Cerebellar cortex (tissue), 1 donor: ENCODE results near the gene RAB29.
A peak's percentile ranks its signal among the peaks of the same experiment; 100 is the strongest.
"Not testable (repeated sequence)": the region's sequence is repeated elsewhere in the genome, so short reads cannot be mapped to it uniquely, and the experiment has no call there.

Experiments
- DNase-seq: peaks from one replicate; pipeline ENCODE4 v3.0.0-alpha.2; 2015; ENCODE audit warnings: low spot score

RAB29 gene

DNA sequence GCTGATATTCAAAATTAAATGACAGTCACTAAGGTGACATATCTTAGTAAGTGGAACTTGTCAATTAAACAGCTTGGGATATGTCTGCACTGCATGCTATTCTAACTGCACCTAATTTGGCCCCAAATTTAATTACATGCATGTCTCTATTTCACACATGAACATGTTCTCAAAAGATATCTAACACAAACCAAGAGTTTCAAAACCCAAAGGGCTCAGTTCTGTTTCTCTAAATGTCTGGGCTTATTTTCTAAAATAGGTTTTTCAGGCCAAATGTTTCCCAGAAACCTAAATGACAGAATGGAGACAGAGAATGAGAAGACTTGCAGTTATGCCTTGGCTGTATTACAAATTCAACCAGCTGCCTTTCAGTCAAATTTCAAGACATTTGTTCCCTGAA is 11.3 kb downstream of the RAB29 start:
- DNase-seq: no peak

DNA sequence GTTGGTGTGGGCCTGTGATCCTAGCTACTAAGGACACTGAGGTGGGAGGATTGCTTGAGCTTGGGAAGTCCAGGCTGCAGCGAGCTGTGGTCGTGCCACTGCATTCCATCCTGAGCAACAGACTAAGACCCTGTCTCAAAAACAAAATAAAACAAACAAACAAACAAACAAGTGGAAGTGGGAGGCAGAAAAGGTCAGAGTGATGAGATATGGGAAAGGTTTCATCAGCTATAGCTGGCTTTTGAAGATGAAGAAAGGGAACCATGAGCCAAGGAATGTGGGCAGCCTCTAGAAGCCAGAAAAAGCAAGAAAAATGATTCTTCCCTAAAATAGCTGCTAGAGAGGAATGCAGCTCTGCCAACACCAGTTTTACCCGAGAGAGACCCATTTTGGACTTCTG is 14.7 kb downstream of the RAB29 start:
- DNase-seq: no peak

DNA sequence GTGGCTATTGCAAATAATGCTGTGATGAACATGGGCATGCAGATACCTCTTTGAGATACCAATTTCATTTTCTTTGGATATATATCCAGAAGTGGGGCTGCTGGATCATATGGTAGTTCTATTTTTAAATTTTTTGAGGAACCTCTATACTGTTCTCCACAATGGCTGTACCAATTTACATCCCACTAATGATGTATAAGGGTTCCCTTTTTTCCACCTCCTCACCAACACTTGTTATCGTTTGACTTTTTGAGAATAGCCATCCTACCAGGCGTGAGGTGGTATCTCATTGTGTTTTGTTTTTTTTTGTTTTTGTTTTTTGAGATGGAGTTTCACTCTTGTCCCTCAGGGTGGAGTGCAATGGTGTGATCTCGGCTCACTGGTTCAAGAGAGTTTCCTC is 18.7 kb downstream of the RAB29 start:
- no peak for DNase-seq

DNA sequence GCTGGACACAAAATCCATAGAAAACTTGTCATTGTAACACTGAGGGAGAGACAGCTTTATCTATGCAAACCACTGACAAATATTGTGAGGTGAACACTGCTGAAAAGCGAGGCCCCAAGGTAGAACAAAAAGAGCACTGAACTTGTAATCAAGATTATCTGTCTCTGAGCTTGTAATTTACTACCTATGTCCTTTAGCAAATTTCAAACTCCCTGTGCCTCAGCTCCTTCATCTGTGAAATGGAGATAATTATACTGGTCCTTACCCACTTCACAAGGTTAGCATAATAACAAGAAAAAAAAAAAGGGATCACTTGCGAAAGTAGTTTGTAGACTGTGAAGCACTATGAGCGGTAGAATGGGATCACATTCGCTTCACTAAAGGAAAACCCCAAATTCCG is 20.4 kb downstream of the RAB29 start:
- no peak for DNase-seq

DNA sequence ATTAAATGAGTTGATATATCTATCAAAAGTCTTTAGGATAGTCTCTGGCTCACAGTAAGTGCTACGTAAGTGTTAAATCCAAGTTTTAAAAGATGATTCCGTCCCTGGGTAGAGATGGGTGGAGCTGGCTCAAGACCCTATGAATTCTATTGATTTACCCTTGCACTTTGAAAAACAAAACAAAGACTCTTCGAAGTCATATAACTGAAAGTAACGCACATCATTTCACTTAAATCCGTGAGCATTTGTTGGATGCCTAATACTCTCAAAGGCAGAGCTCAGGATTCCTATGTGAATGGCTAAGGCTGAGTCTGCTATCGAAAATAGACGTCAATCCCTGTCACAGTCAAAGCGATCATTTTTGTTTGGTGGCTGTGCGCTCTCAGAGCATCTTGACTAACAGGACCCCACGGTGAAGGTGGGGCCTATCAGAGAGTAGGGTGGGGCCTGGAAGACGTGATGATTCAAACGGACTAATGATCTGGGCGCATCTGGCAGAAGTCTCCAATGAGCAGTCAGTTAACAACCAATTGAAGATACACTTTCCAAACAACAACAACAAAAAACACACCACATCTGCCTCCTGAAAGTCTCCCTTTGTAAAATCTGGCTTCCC is 24.1 kb downstream of the RAB29 start:
- DNase-seq: no peak

DNA sequence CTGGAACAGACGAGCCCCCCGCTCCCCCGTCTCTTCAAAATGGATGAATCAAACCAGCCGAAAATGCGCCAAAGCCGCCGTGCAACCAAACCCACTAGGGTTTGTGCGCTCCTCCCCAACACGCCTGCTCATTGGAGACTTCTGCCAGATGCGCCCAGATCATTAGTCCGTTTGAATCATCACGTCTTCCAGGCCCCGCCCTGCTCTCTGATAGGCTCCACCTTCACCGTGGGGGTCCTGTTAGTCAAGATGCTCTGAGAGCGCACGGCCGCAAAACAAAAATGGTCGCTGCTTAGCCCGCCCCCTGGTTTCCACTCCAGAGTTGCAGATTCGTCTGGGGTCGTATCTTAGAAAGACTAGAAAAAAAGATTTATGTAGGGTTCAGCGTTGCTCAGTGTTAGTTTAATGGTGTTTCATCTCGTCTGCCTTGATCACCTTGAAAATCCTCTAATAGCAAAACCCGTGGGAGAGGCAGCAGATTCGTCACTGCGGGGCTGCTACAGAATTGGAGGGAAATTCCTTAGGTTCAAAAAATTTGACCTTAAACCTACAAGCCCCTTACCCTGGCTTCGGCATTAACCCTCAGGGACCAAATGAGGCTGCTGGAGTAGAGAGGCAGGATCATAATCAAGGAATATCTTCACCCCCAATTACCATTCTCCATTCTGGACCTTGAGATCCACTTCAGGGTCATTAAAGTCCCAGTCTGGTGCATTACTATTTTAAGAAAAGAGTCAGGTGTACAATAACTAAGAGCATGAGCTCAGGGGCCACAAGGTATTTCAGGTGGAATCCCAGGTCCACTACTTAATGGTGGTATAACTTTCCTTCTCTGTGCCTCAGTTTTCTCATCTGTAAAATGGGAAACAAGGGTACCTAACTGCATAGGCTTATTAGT is 24.9 kb downstream of the RAB29 start, which contains the start of gene NUCKS1:
Gene NUCKS1 (minus strand): TSS at position 45 of the 898 bp plus-strand sequence. CDS start 209 bp downstream, outside the sequence.
- DNase-seq: peak; percentile 99

DNA sequence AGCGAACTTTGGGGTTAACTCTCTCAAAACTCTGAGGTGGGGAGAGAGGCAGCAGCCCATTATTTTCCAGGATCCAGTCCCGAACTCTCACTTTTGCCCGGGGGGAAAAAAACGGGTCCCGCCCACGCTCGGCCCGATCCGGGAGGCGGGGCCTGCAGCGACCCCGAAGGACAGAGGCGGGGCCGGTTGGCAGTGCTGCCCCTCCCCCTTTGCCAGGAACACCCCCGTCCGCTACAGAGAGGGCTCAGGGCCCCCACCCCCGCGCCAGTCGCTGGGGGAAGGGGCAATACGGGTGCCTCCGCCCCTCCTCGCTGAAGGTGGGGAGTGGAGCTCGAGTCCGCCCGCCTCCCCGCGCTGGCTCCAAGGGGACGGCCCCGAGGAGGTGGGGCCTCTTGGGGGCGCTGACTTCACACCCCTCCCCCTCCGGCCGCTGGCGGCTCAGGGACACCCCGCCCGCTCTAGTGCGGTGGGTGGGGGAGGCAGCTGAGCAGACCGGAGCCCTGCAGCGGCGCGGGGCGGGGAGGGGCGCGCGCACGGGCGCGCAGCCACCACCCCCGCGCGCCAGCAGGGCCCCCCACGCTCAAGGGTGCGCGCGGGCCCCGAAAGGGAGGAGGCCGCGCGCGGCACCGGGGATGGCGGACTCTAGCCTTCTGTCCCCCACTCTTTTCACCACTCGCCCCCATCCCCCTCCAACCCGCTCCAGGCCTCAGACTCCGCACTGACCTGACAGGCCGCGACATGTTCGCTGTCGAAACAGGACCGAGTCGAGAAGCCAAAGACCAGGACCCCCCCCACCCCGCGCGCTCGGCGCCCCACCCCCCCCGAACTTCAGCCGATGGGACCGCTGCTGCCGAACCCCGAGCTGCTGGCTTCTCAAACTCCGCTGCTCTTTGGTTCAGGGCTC is 25.8 kb downstream of the RAB29 start:
- peak; percentile 85 for DNase-seq

DNA sequence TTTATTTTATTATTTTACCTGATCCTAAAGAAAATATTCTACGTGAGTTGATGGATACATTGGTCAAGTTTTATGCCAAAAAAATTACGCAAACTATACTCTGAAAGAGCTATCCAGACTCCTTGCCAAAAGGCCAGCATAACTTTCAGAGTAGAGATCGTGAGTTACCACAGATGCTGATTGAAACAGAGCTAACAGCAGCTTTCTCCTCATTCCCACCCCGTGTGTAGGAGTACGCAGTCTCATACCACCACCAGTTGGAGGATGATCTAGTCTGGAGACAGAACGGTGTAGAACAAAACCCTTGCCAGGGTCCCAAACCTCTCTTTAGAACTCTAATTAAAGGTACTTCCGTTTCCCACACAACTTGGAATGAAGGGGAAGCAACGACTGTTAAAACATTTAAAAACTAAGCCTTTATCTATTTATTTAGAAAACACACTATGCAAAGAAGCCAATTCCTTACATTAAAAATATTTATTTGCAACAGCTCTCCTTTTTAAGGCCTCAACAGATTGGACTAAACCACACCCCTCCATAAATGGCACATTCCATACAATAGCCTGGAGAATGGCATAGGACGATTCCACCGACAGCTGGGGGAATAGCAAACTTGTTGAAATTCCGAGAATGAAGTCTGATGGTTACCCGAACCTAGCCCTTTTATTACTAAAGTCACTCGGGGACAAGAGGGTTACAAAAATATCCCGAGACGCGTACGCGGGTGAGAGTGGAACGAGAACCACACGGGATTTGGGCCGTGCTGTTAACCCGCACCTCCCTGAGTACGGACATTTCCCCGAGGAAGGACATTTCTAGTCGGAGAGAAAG is 26.7 kb downstream of the RAB29 start:
- DNase-seq: peak; percentile 44

DNA sequence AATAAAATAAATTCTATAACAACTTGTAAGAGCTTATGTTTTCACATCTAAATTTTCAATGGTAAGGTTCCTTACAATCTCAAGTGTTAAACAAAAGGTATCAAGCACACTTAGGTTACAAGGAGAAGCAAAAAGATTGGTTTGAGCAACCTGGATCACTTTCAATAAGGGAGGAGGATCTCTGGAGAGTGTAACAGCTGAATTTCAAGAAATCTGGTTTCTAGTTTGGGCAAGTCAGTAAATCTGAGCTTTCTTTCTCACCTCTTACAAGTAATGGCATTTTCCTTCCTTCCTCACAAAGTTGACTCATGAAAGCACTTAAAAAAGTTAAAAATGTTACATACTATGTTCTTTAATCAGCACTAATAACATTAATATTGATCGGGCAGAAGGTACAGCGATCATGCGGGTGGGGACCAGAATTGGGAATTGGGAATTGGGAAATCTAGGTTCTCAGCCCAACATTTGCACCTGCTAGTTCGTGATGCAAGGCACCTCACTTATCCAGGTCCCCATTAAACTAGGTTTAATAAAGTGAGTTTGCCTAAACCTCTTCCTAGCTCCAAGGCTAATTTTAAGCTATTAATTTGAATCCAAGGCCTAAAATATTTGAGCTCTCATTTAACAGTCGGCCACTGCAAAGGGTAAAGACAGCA is 28.4 kb downstream of the RAB29 start:
- no peak for DNase-seq

DNA sequence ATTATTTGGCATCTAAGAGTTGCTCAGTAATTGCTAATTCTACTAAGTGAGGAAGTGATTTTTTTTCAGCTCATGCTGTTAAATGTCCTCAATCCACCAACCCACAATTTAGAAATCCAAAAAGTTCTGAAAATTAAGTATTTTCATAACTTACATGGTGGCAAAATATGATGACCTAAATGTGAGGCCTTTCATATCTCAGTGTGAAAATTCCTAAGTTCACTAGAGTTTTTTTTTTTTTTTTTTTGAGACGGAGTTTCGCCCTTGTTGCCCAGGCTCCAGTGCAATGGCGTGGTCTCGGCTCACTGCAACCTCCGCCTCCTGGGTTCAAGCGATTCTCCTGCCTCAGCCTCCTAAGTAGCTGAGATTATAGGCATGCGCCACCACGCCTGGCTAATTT is 30.9 kb downstream of the RAB29 start:
- no peak for DNase-seq

DNA sequence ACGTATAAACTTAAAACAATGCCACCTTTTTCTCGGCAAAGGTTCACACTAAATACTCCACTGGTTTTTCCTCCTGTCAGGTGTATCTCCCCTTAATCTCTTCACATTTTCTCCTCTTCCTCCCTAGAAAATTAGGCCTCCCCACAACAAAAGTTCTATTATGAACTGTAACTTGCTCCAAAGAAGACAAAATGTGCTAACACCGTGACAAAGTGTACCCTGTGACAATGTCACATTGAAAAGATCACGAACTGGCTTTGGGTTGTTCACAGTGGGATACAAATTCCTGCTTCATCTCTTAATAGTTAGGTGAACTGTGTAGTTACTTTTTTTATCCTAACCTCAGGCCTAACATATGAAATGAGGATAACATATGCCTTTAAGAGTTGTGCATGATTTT is 31.3 kb downstream of the RAB29 start:
- DNase-seq: no peak

DNA sequence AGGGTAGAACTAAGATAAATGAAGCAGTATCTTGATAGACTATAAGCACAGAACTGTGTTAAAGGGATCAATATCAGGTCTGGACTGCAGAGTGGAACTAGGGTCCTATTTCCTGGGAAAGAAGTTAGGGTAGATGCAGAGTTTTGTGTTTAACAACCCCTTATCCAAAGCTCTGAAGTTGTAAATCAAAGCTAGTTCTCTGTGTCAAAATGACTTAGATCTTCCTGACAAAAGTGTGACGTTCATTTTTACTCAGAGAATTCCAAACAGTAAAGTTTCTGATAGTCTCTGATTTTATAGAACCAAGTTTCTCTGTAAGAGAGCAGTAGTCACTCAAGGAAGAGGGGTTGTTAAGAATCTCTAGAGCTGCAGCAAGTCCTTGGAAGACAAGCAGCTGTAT is 33.6 kb downstream of the RAB29 start:
- DNase-seq: no peak

DNA sequence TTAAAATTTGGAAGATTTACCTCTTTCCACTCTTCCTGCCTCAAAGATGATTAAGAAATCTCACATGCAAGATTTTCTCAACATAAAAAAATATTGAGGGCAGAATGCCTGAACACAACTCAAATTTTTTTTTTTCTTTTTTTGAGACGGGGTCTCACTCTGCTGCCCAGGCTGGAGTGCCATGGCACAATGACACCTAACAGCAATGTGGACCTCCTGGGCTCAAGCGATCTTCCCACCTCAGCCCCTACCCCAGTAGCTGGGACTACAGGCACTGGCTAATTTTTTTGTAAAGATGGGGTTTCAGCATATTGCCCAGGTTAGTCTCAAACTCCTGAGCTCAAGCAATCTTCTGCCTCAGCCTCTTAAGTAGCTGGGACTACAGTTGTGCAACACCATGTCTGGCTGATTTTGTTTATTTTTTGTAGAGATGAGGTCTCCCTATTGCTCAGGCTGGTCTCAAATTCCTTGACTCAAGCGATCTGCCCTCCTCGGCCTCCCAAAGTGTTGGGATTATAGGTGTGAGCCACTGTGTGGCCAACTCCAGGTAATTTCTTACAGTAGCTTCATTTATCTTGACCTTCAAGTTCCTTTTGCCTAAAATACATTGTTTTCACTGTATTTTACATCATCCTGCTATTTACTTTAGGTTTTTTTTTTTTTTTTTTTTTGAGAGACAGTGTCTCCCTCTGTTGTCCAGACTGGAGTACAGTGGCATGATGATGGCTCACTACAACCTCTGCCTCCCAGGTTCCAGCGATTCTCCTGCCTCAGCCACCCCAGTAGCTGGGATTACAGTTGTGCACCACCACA is 35.7 kb downstream of the RAB29 start:
- no peak for DNase-seq

DNA sequence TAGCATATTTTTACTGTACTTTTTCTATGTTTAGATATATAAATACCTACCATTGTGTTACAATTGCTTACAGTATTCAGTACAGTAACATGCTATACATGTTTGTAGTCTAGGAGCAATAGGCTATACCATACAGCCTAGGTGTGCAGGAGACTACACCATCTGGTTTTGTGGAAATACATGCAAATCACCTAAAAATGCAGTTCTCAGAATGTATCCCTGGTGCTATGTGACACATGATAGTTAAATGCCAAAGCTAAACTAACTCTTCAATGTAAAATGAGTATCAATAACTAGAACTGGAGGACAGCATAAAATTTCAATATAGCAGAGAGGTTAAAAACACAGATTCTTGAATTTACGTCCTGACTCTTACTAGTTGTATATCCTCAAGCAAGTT is 40.1 kb downstream of the RAB29 start:
- DNase-seq: no peak

DNA sequence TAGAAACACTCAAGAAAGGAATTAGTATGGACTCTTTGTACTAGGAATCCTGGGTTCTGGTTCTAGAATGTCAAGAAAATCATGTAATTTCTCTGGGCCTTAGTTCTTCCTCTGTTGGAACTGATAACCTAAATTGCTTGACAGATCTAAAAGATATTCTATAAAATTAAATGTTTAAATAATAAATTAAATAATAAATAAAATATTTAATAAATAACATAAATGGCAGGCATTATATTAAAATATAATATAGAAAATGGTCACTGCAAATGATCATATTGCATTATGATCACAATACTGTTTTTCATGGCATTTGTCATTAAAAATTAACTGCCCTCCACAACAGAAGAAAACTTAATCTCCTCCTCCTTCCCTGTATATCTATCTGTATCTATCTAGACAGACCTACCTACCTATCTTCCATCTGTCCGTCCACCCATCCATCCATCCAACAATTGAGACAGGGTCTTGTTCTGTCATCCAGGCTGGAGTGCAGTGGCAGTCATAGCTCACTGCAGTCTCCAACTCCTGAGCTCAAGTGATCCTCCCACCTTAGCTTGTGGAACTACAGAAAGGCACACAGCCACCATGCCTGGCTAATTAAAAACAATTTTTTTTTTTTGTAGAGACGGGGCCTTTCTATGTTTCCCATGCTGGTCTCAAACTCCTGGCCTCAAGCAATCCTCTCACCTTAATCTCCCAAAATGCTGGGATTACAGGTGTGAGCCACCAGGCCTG is 41.7 kb downstream of the RAB29 start:
- no peak for DNase-seq

DNA sequence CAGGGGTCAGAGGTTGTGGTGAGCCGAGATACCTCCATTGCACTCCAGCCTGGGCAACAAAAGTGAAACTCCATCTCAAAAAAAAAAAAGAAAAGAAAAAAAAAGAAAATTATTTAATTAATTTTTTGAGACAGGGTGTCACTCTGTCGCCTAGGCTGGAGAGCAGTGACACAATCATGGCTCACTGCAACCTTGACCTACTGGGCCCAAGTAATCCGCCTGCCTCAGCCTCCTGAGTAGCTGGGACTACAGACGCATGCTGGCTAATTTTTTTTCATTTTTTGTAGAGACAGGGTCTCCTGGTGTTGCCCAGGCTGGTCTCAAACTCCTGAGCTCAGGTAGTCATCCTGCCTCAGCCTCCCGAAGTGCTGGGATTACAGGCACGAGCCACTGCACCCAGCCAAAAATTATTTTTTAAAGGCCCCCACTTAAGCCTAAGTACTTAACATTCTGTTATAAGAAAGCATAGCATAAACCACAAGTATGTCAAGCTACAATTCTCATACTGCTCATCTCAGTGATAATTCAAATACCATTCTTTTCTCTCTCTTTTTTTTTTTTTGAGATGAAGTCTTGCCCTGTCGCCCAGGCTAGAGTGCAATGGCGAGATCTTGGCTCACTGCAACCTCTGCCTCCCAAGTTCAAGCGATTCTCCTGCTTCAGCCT is 45.2 kb downstream of the RAB29 start:
- no peak for DNase-seq

DNA sequence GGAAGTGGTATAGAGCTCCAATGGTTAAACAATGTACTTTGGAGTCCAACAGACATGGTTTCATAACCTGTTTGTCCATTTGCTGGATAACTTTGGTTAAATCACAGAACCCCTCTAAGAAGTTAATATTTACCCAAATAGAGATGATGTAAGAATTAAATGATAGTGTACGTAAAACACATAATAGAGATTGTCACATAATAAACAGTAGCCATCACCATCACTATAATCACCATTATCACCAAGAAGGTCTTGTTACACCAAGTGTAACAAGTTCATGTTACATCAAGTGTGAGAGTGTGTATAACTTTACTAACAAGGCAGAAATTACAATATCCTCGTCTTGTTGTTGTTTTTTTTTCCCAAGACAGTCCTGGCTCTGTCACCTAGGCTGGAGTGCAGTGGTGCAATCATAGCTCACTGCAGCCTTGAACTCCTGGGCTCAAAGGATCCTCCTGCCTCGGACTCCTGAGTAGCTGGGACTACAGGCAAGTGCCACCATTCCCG is 48.6 kb downstream of the RAB29 start:
- DNase-seq: no peak

DNA sequence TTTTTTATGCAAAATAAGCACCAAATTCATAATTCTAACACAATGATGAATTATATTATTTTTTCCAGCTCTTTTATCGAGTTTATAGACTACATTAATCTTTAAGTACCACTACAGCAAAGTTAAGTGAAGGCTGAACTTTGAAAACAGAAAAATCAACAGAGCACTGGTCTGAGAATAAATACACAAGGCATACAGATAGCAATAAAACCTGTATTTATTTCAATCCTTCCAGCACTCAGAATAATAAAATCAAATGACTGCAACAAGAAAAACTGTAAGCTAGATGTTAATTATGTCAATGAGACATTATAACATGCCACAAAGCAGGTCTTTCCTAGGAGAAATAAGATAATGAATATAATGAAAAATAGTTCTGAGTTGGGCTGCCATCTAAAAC is 49.8 kb downstream of the RAB29 start:
- DNase-seq: no peak

DNA sequence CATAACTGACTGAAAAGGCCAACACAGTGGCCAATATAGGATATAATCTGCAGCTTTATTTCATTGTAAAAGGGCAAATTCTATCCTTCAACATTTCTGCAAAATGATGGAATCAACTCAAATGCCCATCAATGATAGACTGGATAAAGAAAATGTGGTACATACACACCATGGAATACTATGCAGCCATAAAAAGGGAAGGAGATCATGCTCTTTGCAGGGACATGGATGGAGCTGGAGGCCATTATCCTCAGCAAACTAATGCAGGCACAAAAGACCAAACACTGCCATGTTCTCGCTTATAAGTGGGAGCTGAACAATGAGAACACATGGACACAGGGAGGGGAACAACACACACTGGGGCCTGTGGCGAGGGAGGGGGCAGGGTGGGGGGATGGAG is 54.5 kb downstream of the RAB29 start:
- not testable (repeated sequence) for DNase-seq
